ENCODE measurements around the gene PRDM5. TPM values are rescaled to one million over a fixed set of nuclear protein-coding genes. Genes with fewer than 3 reads are reported as not detected.

The PRDM5 gene
- total and polyA plus RNA-seq, 2 of the 13 experiments (the other 11 are each of a cell fraction or from before 2014, with no cell fraction given): not detected

DNA sequence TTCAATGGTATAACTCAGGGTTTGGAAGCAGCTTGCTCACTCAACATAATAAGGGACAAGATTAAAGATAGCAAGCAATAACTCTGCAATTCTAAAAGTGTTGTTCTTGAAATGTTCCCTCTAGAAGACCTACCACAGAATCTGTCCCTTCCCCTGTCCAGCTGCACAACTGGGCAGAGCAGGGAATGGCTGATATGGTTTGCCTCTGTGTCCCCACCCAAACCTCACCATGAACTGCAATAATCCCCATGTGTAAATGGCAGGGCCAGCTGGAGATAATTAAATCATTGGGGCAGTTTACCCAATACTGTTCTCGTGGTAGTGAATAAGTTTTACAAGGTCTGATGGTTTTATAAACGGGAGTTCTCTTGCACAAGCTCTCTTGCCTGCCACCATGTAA is 19.1 kb downstream of the PRDM5 start (continued):
- TF ChIP-seq, protein P1, sequence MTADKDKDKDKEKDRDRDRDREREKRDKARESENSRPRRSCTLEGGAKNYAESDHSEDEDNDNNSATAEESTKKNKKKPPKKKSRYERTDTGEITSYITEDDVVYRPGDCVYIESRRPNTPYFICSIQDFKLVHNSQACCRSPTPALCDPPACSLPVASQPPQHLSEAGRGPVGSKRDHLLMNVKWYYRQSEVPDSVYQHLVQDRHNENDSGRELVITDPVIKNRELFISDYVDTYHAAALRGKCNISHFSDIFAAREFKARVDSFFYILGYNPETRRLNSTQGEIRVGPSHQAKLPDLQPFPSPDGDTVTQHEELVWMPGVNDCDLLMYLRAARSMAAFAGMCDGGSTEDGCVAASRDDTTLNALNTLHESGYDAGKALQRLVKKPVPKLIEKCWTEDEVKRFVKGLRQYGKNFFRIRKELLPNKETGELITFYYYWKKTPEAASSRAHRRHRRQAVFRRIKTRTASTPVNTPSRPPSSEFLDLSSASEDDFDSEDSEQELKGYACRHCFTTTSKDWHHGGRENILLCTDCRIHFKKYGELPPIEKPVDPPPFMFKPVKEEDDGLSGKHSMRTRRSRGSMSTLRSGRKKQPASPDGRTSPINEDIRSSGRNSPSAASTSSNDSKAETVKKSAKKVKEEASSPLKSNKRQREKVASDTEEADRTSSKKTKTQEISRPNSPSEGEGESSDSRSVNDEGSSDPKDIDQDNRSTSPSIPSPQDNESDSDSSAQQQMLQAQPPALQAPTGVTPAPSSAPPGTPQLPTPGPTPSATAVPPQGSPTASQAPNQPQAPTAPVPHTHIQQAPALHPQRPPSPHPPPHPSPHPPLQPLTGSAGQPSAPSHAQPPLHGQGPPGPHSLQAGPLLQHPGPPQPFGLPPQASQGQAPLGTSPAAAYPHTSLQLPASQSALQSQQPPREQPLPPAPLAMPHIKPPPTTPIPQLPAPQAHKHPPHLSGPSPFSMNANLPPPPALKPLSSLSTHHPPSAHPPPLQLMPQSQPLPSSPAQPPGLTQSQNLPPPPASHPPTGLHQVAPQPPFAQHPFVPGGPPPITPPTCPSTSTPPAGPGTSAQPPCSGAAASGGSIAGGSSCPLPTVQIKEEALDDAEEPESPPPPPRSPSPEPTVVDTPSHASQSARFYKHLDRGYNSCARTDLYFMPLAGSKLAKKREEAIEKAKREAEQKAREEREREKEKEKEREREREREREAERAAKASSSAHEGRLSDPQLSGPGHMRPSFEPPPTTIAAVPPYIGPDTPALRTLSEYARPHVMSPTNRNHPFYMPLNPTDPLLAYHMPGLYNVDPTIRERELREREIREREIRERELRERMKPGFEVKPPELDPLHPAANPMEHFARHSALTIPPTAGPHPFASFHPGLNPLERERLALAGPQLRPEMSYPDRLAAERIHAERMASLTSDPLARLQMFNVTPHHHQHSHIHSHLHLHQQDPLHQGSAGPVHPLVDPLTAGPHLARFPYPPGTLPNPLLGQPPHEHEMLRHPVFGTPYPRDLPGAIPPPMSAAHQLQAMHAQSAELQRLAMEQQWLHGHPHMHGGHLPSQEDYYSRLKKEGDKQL (CRISPR knock-in tag; IDR thresholded peaks at IDR 0.05; ENCODE audit: low read depth): no peak
- TF ChIP-seq PREB (CRISPR knock-in tag; IDR thresholded peaks at IDR 0.05): no peak
- TF ChIP-seq, protein P2, sequence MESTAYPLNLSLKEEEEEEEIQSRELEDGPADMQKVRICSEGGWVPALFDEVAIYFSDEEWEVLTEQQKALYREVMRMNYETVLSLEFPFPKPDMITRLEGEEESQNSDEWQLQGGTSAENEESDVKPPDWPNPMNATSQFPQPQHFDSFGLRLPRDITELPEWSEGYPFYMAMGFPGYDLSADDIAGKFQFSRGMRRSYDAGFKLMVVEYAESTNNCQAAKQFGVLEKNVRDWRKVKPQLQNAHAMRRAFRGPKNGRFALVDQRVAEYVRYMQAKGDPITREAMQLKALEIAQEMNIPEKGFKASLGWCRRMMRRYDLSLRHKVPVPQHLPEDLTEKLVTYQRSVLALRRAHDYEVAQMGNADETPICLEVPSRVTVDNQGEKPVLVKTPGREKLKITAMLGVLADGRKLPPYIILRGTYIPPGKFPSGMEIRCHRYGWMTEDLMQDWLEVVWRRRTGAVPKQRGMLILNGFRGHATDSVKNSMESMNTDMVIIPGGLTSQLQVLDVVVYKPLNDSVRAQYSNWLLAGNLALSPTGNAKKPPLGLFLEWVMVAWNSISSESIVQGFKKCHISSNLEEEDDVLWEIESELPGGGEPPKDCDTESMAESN (CRISPR knock-in tag; conservative IDR thresholded peaks at IDR 0.05): no peak
- no peak for TF ChIP-seq PITX1 (CRISPR knock-in tag; IDR thresholded peaks at IDR 0.05)
- no peak for TF ChIP-seq ZNF354B (CRISPR knock-in tag; IDR thresholded peaks at IDR 0.05)
